AG04450 (cell line): Measurements from ENCODE around the gene ASAP3. TPM values are rescaled to one million over a fixed set of nuclear protein-coding genes. Genes with fewer than 3 reads are reported as not detected.

Source experiments
- CTCF ChIA-PET: fragments of 300-600, 350-600 bp; formaldehyde crosslinking; extraction: SDS; loops from one replicate; lab custom pipeline; 2022; ENCODE audit warnings: antibody characterized with exemption, inconsistent platforms; lab: Charles Lee
- POLR2A ChIA-PET: fragments of 350-600 bp; formaldehyde crosslinking; extraction: SDS; loops from one replicate; lab custom pipeline; 2021; ENCODE audit warnings: antibody characterized with exemption, inconsistent platforms; lab: Yijun Ruan, JAX
- DNase-seq: peaks from one replicate; pipeline ENCODE4 v3.0.0-alpha.2; 2011; ENCODE audit warnings: low read depth, low spot score
- H3K27ac ChIP-seq: one replicate; pipeline ENCODE4 v1.5.1; 2012; ENCODE audit warnings: low read depth, low read length, control low read depth
- H3K27me3 ChIP-seq: one replicate; pipeline ENCODE4 v1.6.0; 2012; ENCODE audit warnings: low read length; ENCODE audit not compliant: control insufficient read depth, insufficient read depth
- H3K4me3 ChIP-seq: 2 replicates; pipeline ENCODE4 v1.5.1; 2011; ENCODE audit warnings: mild to moderate bottlenecking, low read depth, low read length, control low read depth
- H3K9me3 ChIP-seq: 2 replicates; pipeline ENCODE4 v1.5.1; 2012; ENCODE audit warnings: low read length; ENCODE audit not compliant: control insufficient read depth, insufficient read depth
- polyA plus RNA-seq: library from polyadenylated mRNA; depleted of rRNA; stranded (reverse); fragments of >200 nt; gene quantifications from 2 replicates; pipeline ENCODE4 v1.2.3, GENCODE V29; 2011
- TF ChIP-seq, protein P1 (sequence below): IDR thresholded peaks from 2 replicates; pipeline ENCODE4 v1.5.1; 2011; ENCODE audit warnings: low read depth, low read length, control low read depth, inconsistent platforms

The ASAP3 gene
- polyA plus RNA-seq, 1 experiment, result 25.5 TPM

DNA sequence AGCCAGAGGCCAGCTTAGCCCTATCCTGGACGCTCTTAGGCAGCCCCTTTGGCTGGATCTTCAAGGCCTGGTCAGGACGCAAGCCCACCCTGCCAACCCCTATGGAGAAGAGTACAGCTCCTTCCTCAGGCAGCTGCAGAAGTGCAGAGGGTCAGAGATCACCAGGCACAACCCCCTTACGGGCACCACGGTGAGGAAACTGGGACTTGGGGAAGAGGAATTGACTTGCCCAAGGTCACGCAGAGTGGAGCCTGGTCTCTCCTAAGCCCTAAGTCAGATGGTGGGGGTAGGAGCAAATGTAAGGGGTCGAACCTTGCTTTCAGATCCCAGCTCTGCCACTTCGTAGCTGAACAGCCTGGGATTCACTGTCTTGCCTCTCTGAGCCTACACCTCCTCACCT is 43.4 kb upstream of the ASAP3 start:
- TF ChIP-seq, protein P1, sequence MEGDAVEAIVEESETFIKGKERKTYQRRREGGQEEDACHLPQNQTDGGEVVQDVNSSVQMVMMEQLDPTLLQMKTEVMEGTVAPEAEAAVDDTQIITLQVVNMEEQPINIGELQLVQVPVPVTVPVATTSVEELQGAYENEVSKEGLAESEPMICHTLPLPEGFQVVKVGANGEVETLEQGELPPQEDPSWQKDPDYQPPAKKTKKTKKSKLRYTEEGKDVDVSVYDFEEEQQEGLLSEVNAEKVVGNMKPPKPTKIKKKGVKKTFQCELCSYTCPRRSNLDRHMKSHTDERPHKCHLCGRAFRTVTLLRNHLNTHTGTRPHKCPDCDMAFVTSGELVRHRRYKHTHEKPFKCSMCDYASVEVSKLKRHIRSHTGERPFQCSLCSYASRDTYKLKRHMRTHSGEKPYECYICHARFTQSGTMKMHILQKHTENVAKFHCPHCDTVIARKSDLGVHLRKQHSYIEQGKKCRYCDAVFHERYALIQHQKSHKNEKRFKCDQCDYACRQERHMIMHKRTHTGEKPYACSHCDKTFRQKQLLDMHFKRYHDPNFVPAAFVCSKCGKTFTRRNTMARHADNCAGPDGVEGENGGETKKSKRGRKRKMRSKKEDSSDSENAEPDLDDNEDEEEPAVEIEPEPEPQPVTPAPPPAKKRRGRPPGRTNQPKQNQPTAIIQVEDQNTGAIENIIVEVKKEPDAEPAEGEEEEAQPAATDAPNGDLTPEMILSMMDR, result no peak
- no peaks in the 10 kb centered on the region for H3K9me3 ChIP-seq
- DNase-seq, result no peak
- H3K4me3 ChIP-seq, result no peak overlapping the region
- no peak overlapping the region for H3K27ac ChIP-seq
- ChIA-PET POLR2A (interaction anchor here (0.6 kb wide), 1 partner anchor 33 kb away, joined by 8 read pairs; no protein-coding TSS in a partner anchor), CTCF (interaction anchor here (0.6 to 1.6 kb wide), 4 partner anchors 31 to 218 kb away, joined by 3 to 4 read pairs (median 4); no protein-coding TSS in a partner anchor)
- no peaks in the 10 kb centered on the region for H3K27me3 ChIP-seq

DNA sequence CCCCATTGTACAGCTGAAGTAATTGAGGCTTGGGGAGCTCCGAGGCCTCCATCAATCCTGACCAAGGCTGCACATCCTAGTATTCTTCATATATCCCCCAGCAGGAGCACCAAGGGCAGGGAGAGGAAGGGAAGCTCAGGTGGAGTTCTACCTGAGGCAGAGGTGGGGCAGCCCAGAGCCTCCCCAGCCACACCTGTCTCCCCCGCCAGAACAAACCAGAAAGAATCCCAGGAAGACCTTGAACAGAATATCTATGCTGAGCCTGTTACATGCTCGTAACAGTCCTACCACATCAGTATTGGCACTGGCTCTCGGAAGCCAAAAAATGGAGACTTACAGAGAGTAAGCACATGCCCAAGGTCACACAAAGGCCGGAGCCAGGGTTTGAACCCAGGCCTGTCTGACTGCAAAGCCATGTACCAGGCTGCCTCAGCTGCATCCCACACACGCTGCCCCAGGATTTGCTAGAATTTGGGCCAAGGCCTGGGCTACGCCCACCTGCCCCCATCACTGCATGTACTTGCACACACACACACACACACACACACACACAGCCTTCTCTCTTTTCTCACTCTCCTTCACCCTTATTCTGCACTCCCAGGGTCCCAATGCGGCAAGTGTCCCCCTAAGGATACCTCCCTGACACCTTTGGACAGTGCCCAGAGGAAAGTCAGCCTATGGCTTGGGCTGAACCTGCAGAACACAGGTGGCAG is 42.5 kb upstream of the ASAP3 start:
- no peak overlapping the region for H3K27ac ChIP-seq
- H3K27me3 ChIP-seq, result no peaks in the 10 kb centered on the region
- H3K9me3 ChIP-seq, result no peaks in the 10 kb centered on the region; the same call in 1 of the 2 replicates
- no peak for DNase-seq
- H3K4me3 ChIP-seq, result no peak overlapping the region
- POLR2A ChIA-PET, result interaction anchor here (0.6 kb wide), 1 partner anchor 182 kb away, joined by 6 read pairs; the partner anchor contains the start of gene HNRNPR
- TF ChIP-seq, protein P1, result no peak
- CTCF ChIA-PET, result interaction anchor here (0.6 to 1.1 kb wide), 2 partner anchors 110 to 219 kb away, joined by 4 read pairs; no protein-coding TSS in a partner anchor

DNA sequence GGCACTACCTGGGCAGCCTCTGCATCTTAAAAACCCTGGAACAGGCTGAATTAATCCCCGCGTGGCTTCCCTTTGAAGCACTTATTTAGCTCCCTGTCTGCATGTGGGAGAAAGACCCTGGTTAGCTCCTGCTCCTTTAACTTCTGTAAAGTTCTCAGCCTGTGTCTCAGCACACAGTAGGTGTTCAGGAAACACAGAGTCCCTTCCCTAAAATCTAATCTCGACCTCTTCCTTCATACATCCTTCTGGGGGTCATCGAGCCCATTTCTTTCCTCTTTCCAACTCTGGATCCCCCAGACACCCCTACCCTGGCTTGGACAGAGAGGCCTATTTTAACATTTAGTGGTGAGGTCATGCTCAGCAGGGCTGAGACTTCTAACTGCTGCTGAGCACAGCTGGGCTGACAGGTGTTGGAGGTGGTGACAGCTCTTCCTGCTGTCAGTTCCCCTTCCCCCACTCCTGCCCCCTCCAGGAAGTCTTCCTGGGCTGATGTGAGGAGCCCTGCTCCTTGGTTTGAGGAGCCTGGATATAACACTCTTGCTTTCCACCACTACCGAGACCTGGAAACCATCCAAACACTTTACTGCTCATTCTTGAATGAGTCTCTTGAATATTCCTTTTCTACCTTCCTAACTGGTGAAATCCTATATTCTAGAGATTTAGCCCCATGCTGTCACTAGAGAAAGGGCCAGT is 41.7 kb upstream of the ASAP3 start:
- H3K27ac ChIP-seq, result no peak overlapping the region
- DNase-seq, result no peak
- ChIA-PET CTCF (interaction anchor here (0.8 to 2.4 kb wide), 2 partner anchors 26 to 29 kb away, joined by 3 to 10 read pairs; no protein-coding TSS in a partner anchor), POLR2A (interaction anchor here (0.6 kb wide), 1 partner anchor 181 kb away, joined by 6 read pairs; the partner anchor contains the start of gene HNRNPR)
- TF ChIP-seq, protein P1, result no peak
- no peaks in the 10 kb centered on the region for H3K27me3 ChIP-seq
- H3K9me3 ChIP-seq, result no peaks in the 10 kb centered on the region; the same call in 1 of the 2 replicates
- no peak overlapping the region for H3K4me3 ChIP-seq

DNA sequence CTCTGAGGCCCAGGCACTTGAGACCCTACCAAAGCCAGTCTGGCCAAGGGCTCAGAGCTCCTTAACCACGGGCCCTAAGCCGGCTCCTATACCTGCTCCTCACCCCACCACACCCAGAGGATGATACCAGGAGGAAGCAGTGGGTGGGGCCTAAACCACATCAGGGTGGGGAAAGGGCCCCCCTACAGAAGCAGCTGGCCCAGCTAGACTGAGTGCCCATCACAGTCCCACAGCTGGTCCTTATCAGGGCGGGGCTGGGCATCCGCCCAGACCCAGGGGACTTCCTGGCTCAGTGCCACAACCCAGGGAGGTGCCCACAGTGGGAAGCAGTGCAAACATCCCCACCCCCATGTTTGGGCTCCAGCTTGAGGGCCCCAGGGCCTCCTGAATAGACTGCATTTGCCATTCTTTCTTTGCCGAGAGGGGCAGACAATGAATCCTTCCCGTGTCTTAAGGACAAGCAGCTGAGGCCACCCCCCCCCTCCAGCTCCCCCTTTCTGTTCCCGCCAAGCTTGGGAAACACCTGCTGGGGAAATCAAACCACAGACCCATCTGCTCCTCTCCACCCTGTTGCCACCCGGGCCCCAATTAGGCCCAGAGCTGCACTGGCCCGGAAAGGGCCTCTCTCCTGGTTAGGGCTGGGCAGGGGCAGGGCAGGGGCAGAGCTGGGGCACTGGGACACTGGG is 40.9 kb upstream of the ASAP3 start:
- POLR2A ChIA-PET, result interaction anchor here (0.7 kb wide), 1 partner anchor 10 kb away, joined by 4 read pairs; no protein-coding TSS in a partner anchor
- CTCF ChIA-PET, result interaction anchor here (0.5 to 2.4 kb wide), 3 partner anchors 21 to 28 kb away, joined by 3 to 10 read pairs (median 4); no protein-coding TSS in a partner anchor
- DNase-seq, result no peak
- no peaks in the 10 kb centered on the region for H3K27me3 ChIP-seq
- H3K9me3 ChIP-seq, result no peaks in the 10 kb centered on the region; the same call in 1 of the 2 replicates
- H3K4me3 ChIP-seq, result no peak overlapping the region
- no peak overlapping the region for H3K27ac ChIP-seq
- TF ChIP-seq, protein P1, result no peak
